Measurements from ENCODE around the gene CHAF1A. TPM values are rescaled to one million over a fixed set of nuclear protein-coding genes. Genes with fewer than 3 reads are reported as not detected.

CHAF1A gene
- total RNA-seq, 1 experiment from 2014 or later, result 19.0 TPM

- DNase-seq (ENCODE audit: low spot score), result no peak
Observed at GRCh38 chr19:4401769-4402170, 670 bp upstream of the CHAF1A start.

DNA sequence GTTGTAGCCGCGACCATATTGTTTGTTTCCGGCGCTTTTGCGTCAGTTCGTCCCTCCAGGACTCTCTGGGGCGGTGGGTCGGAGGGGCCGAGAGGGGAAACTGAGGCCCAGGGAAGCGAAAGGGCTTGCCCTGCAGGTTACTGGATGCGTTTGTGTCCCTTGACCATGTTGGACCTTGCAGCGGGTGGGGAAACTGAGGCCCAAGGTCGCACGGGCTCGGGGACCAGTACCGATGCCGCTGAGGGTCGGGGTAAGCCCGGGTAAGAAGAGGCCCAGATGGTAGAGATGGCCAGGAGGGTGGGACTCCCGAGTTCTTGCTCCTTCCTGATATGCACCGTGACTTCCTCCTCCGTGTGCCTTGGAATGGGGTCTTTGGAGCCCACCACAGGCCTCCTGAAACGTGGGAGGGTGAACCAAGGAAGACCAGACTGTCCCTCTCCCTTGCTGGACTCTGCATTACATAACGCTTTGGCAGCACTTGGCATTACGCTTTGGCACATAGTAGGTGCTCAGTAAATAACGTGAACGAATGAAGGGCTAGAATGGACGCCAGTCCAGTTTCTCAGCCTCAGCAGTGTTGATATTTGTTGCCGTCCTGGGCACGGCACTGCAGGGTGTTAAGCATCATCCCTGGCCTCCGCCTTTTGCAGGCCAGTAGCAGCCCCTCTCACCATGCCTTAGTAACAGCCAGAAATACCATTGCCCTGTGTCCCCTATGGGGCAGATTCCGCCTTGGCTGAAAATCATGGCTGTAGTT is 743 bp downstream of the CHAF1A start:
- no peak for DNase-seq (ENCODE audit: low spot score)

GRCh38 chr19:4405977-4406376 is 3.5 kb downstream of the CHAF1A start:
- no peak for DNase-seq (ENCODE audit: low spot score)

GRCh38 chr19:4406626-4407025 is 4.2 kb downstream of the CHAF1A start:
- DNase-seq (ENCODE audit: low spot score), result no peak

DNA sequence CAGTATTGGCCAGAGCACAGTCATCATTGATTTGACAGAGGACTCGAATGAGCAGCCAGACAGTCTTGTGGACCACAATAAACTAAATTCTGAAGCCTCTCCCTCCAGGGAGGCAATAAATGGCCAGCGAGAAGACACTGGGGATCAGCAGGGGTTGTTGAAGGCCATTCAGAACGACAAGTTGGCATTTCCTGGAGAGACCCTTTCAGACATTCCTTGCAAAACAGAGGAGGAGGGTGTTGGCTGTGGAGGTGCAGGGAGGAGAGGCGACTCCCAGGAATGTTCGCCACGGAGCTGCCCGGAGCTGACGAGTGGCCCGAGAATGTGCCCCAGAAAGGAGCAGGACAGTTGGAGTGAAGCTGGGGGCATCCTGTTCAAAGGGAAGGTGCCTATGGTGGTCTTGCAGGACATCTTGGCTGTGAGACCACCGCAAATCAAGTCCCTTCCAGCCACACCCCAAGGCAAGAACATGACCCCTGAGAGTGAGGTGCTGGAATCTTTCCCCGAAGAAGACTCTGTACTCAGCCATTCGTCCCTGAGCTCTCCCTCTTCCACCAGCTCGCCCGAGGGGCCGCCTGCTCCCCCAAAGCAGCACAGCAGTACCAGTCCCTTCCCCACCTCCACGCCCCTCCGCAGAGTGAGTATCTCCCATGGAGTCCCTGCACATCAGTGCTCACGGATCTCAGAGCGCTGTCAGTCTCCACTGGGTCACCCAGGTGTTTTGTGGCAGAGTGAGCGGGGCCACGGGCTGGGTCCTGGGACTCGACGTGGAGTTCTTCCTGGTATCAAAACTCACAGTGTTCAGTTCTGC is 6.9 kb downstream of the CHAF1A start:
- no peak for DNase-seq (ENCODE audit: low spot score)

DNA sequence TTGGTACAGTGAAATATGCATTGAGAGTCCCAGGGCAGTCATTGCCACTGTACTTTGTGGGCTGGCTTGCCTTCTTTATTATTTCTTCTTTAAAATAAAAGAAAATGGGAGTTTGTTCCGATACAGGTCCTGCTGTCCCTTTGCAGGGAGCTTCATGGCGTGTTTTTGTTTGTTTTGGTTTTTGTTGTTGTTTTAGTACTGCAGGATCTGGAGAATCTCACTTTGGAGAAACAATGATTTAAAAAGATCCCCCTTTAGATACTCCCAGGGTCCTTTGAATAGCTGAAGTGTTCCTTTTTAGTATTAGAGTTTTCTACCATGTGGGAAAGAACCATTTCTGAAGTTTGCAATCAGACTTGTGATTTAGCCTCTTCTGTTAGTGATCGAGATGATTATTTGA is 11.1 kb downstream of the CHAF1A start:
- DNase-seq (ENCODE audit: low spot score), result no peak

GRCh38 chr19:4414144-4414799 is 11.8 kb downstream of the CHAF1A start:
- no peak for DNase-seq (ENCODE audit: low spot score)

DNA sequence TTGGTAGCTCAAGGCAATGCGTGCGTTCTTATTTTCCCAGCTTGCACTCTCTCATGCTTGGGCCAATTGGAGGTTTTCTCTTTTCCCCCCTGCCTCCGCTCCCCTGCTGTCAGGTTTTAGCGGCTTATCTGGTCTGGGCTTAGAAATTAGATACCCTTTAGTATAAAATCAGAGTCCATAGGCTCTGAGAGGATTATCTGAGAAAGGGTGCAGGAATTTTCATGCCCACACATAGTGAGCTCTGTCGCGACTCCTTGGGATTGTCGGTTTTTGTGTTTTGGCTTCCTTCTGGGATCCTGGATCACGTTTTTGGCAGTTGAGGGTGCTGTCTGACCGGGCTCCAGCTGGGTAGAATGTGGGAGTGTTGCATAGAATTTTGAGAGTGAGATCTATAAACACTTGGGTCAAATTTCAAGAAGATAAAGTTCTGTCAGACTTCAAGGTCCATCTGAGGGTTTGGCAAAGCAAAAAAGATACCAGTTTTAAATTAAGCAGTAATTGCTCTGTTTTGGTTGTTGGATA is 12.4 kb downstream of the CHAF1A start:
- no peak for DNase-seq (ENCODE audit: low spot score)

DNA sequence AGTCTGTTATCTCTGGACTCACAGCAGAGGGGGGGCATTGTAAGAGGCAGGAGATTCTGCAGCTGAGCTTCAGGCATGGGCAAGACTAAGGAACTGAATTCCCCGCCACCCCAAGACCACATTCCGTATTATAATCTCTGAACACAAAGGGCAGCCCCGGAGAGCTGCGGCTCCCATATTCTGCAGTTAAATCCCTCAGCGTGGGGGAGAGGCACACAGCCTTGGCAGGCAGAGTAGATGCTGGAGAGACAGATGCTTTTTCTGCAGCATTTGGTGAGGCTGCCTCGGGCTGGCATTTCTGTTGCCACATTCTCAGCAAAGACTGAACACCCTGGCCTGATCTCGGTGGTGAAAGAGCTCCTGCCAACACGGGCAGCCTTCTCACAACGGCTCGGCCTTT is 12.9 kb downstream of the CHAF1A start:
- no peak for DNase-seq (ENCODE audit: low spot score)

DNA sequence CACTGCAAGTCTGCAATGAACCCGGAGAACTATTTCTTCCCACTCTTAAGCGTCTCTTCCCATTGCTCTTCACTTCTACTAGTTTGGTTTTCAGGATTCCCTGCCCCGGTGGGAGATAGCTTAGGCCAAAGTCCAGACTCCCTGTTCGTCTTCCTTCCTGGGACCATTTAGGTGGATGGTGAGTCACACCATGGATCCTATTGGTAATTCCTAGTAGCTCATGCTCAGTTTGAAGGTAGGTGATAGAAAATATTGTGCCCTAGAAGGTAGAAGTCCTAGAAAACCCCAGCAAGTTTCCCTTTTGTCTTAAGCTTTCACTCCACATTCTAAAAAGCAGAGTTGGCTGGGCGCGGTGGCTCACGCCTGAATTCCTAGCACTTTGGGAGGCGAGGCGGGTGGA is 13.8 kb downstream of the CHAF1A start:
- DNase-seq (ENCODE audit: low spot score), result no peak

GRCh38 chr19:4423416-4424126 is 21.1 kb downstream of the CHAF1A start:
- no peak for DNase-seq (ENCODE audit: low spot score)

- DNase-seq (ENCODE audit: low spot score), result no peak
Observed at GRCh38 chr19:4425537-4425936, 23.1 kb downstream of the CHAF1A start.

DNA sequence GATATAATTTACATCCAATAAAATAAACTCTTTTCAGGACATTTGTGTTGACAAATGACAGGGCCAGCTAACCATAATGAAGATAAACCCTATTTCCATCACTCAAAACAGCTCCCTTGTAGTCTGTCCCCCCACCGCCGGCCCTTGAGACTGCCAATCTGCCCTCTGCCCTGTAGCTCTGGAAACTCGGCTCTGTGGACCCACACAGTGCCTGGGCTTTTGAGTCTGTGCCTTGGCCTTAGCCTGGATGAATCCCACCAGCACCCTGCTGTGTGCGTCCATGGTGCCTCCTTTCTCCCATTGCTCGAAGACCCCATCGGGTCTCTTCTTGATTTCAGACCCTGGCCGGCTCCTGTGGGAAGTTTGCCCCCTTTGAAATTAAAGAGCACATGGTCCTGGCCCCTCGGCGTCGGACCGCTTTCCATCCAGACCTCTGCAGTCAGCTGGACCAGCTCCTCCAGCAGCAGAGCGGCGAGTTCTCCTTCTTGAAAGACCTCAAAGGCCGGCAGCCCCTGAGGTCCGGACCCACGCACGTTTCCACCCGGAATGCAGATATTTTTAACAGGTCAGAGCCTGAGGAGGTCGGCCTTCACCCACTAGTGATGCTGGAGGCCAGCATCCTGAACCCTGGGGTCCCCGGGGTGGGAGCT is 26.0 kb downstream of the CHAF1A start:
- DNase-seq (ENCODE audit: low spot score), result no peak

DNA sequence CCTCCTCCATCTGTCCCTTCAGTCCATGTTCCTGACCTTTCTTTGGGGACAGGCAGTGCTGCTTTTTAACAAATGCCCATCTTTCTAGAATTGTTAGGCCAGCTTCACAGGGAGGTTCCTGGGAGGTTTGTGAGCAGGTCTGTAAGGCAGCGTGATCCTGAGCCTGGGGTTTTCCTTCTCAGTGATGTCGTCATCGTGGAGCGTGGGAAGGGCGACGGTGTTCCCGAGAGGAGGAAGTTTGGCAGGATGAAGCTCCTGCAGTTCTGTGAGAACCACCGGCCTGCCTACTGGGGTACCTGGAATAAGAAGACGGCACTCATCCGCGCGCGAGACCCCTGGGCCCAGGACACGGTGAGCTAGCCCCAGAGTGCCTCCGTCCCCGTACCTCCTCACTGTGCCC is 26.8 kb downstream of the CHAF1A start:
- no peak for DNase-seq (ENCODE audit: low spot score)

- no peak for DNase-seq (ENCODE audit: low spot score)
Observed at GRCh38 chr19:4429771-4430171, 27.3 kb downstream of the CHAF1A start.

GRCh38 chr19:4430760-4431159 is 28.3 kb downstream of the CHAF1A start:
- DNase-seq (ENCODE audit: low spot score), result no peak

- no peak for DNase-seq (ENCODE audit: low spot score)
Observed at GRCh38 chr19:4431296-4431695, 28.9 kb downstream of the CHAF1A start.

- DNase-seq (ENCODE audit: low spot score), result no peak
Observed at GRCh38 chr19:4431808-4432674, 29.6 kb downstream of the CHAF1A start.

DNA sequence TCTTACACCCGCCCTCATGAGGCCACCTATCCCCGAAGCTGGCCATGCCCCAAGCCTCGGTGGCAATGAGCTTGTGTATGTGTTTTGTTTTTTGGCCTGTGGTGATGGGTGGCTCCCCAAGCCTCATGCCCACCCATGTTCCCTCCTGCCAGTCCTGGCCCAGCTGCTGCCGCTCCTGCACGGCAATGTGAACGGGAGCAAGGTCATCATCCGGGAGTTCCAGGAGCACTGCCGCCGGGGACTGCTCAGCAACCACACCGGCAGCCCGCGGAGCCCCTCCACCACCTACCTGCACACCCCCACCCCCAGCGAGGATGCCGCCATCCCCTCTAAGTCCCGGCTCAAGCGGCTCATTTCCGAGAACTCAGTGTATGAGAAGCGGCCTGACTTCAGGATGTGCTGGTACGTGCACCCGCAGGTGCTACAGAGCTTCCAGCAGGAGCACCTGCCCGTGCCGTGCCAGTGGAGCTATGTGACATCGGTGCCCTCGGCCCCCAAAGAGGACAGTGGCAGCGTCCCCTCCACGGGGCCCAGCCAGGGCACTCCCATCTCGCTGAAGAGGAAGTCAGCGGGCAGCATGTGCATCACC is 30.6 kb downstream of the CHAF1A start:
- DNase-seq (ENCODE audit: low spot score), result no peak

GRCh38 chr19:4434391-4434790 is 32.0 kb downstream of the CHAF1A start:
- no peak for DNase-seq (ENCODE audit: low spot score)

Measured in H4 (cell line).